ENCODE measurements around the gene ZNF740.
A peak's percentile ranks its signal among the peaks of the same experiment; 100 is the strongest.

The ZNF740 gene, protein sequence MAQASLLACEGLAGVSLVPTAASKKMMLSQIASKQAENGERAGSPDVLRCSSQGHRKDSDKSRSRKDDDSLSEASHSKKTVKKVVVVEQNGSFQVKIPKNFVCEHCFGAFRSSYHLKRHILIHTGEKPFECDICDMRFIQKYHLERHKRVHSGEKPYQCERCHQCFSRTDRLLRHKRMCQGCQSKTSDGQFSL

GRCh38 chr12:53180220-53180930 lies at the start of gene ZNF740, which contains the start of gene CSAD:
TSS of gene ZNF740 (plus strand) at chr12:53180722. CDS start at chr12:53181984, 1,262 bp downstream.
TSS of gene CSAD (minus strand) at chr12:53180925. CDS start at chr12:53173470, 7,455 bp downstream.
- Histone ChIP-seq H3K4me1 (ENCODE audit: control insufficient read depth, insufficient read depth, low read length) (peaks cover 17% of the 10 kb centered on the region), H3K9ac (ENCODE audit: low read depth, low read length) (peak within 1 kb of the TSS; percentile 71), H3K9me3 (ENCODE audit: control insufficient read depth, insufficient read depth, low read length) (no peaks in the 10 kb centered on the region), H3K27ac (ENCODE audit: low read depth, low read length) (peak within 1 kb of the TSS; percentile 97), H3K36me3 (ENCODE audit: control insufficient read depth, insufficient read depth, low read length) (peaks cover 32% of the 10 kb centered on the region), H3K4me3 (ENCODE audit: low read depth, low read length) (peak within 1 kb of the TSS; percentile 97), H3K27me3 (ENCODE audit: control insufficient read depth, insufficient read depth, low read length) (peaks cover 42% of the 10 kb centered on the region)

- H3K27me3 ChIP-seq (ENCODE audit: control insufficient read depth, insufficient read depth, low read length), result no peaks in the 10 kb centered on the region
- no peak overlapping the region for H3K9ac ChIP-seq (ENCODE audit: low read depth, low read length)
Observed at GRCh38 chr12:53131844-53132243, 48.7 kb upstream of the ZNF740 start.

DNA sequence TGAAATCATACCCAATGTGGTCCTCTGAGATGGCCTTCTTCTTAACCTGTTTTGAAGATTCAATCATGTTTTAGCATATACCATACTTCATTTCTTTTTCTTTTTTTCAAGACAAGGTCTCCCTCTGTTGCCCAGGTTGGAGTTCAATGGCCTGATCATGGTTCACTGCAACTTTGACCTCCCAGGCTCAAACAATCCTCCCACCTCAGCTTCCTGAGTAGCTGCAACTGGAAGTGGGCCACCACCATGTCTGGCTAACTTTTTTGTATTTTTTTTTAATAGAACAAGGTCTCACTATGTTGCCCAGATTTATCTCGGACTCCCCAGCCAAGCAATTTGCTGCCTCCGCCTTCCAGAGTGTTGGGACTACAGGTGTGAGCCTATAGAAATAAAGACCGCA lies 46.8 kb upstream of the ZNF740 start:
- no peaks in the 10 kb centered on the region for H3K27me3 ChIP-seq (ENCODE audit: control insufficient read depth, insufficient read depth, low read length)
- no peak overlapping the region for H3K4me3 ChIP-seq (ENCODE audit: low read depth, low read length)
- H3K27ac ChIP-seq (ENCODE audit: low read depth, low read length), result no peak overlapping the region
- H3K36me3 ChIP-seq (ENCODE audit: control insufficient read depth, insufficient read depth, low read length), result no peaks in the 10 kb centered on the region
- no peaks in the 10 kb centered on the region for H3K4me1 ChIP-seq (ENCODE audit: control insufficient read depth, insufficient read depth, low read length)
- no peak overlapping the region for H3K9ac ChIP-seq (ENCODE audit: low read depth, low read length)
- peaks cover 3% of the 10 kb centered on the region; the same call in 1 of the 2 replicates for H3K9me3 ChIP-seq (ENCODE audit: control insufficient read depth, insufficient read depth, low read length)

More at GRCh38 chr12:53131844-53132243, 48.7 kb upstream of the ZNF740 start:
- H3K4me3 ChIP-seq (ENCODE audit: low read depth, low read length), result no peak overlapping the region
- H3K36me3 ChIP-seq (ENCODE audit: control insufficient read depth, insufficient read depth, low read length), result no peaks in the 10 kb centered on the region
- no peaks in the 10 kb centered on the region for H3K4me1 ChIP-seq (ENCODE audit: control insufficient read depth, insufficient read depth, low read length)
- H3K27ac ChIP-seq (ENCODE audit: low read depth, low read length), result no peak overlapping the region
- no peaks in the 10 kb centered on the region for H3K9me3 ChIP-seq (ENCODE audit: control insufficient read depth, insufficient read depth, low read length)

GRCh38 chr12:53143355-53143754 lies 37.2 kb upstream of the ZNF740 start:
- no peaks in the 10 kb centered on the region for H3K27me3 ChIP-seq (ENCODE audit: control insufficient read depth, insufficient read depth, low read length)
- H3K36me3 ChIP-seq (ENCODE audit: control insufficient read depth, insufficient read depth, low read length), result no peaks in the 10 kb centered on the region
- H3K4me3 ChIP-seq (ENCODE audit: low read depth, low read length), result no peak overlapping the region
- peaks cover 9% of the 10 kb centered on the region for H3K9me3 ChIP-seq (ENCODE audit: control insufficient read depth, insufficient read depth, low read length)
- H3K4me1 ChIP-seq (ENCODE audit: control insufficient read depth, insufficient read depth, low read length), result no peaks in the 10 kb centered on the region
- H3K27ac ChIP-seq (ENCODE audit: low read depth, low read length), result no peak overlapping the region
- no peak overlapping the region for H3K9ac ChIP-seq (ENCODE audit: low read depth, low read length)

- H3K9me3 ChIP-seq (ENCODE audit: control insufficient read depth, insufficient read depth, low read length), result 0 out of 2 replicates have a peak, but pooled peaks cover 6% of the 10 kb centered on the region
- H3K9ac ChIP-seq (ENCODE audit: low read depth, low read length), result no peak overlapping the region
- H3K27me3 ChIP-seq (ENCODE audit: control insufficient read depth, insufficient read depth, low read length), result no peaks in the 10 kb centered on the region
- H3K36me3 ChIP-seq (ENCODE audit: control insufficient read depth, insufficient read depth, low read length), result no peaks in the 10 kb centered on the region
- H3K4me1 ChIP-seq (ENCODE audit: control insufficient read depth, insufficient read depth, low read length), result no peaks in the 10 kb centered on the region
- no peak overlapping the region for H3K4me3 ChIP-seq (ENCODE audit: low read depth, low read length)
- no peak overlapping the region for H3K27ac ChIP-seq (ENCODE audit: low read depth, low read length)
Observed at GRCh38 chr12:53145383-53146260, 34.9 kb upstream of the ZNF740 start.

DNA sequence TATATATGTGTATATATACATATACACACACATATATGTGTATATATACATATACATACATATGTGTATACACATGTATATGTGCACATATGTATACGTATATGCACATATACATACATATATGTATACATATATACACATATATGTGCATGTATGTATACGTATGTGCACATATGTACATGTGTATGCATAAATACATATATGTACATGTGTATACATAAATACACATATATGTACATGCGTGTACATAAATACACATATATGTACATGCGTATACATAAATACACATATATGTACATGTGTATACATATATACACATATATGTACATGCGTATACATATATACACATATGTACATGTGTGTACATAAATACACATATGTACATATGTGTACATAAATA lies 33.3 kb upstream of the ZNF740 start:
- Histone ChIP-seq H3K36me3 (ENCODE audit: control insufficient read depth, insufficient read depth, low read length) (no peaks in the 10 kb centered on the region), H3K27me3 (ENCODE audit: control insufficient read depth, insufficient read depth, low read length) (no peaks in the 10 kb centered on the region), H3K27ac (ENCODE audit: low read depth, low read length) (no peak overlapping the region), H3K4me3 (ENCODE audit: low read depth, low read length) (no peak overlapping the region), H3K4me1 (ENCODE audit: control insufficient read depth, insufficient read depth, low read length) (no peaks in the 10 kb centered on the region), H3K9me3 (ENCODE audit: control insufficient read depth, insufficient read depth, low read length) (0 out of 2 replicates have a peak, but pooled peaks cover 6% of the 10 kb centered on the region), H3K9ac (ENCODE audit: low read depth, low read length) (no peak overlapping the region)

GRCh38 chr12:53147653-53148052 lies 32.9 kb upstream of the ZNF740 start:
- Histone ChIP-seq H3K9ac (ENCODE audit: low read depth, low read length) (no peak overlapping the region), H3K9me3 (ENCODE audit: control insufficient read depth, insufficient read depth, low read length) (0 out of 2 replicates have a peak, but pooled peaks cover 6% of the 10 kb centered on the region), H3K4me3 (ENCODE audit: low read depth, low read length) (no peak overlapping the region), H3K36me3 (ENCODE audit: control insufficient read depth, insufficient read depth, low read length) (no peaks in the 10 kb centered on the region), H3K27ac (ENCODE audit: low read depth, low read length) (no peak overlapping the region), H3K4me1 (ENCODE audit: control insufficient read depth, insufficient read depth, low read length) (no peaks in the 10 kb centered on the region), H3K27me3 (ENCODE audit: control insufficient read depth, insufficient read depth, low read length) (no peaks in the 10 kb centered on the region)

GRCh38 chr12:53151039-53151438 lies 29.5 kb upstream of the ZNF740 start:
- Histone ChIP-seq H3K4me3 (ENCODE audit: low read depth, low read length) (no peak overlapping the region), H3K9me3 (ENCODE audit: control insufficient read depth, insufficient read depth, low read length) (0 out of 2 replicates have a peak, but pooled peaks cover 6% of the 10 kb centered on the region), H3K9ac (ENCODE audit: low read depth, low read length) (no peak overlapping the region), H3K27me3 (ENCODE audit: control insufficient read depth, insufficient read depth, low read length) (no peaks in the 10 kb centered on the region), H3K36me3 (ENCODE audit: control insufficient read depth, insufficient read depth, low read length) (no peaks in the 10 kb centered on the region), H3K27ac (ENCODE audit: low read depth, low read length) (no peak overlapping the region), H3K4me1 (ENCODE audit: control insufficient read depth, insufficient read depth, low read length) (no peaks in the 10 kb centered on the region)

DNA sequence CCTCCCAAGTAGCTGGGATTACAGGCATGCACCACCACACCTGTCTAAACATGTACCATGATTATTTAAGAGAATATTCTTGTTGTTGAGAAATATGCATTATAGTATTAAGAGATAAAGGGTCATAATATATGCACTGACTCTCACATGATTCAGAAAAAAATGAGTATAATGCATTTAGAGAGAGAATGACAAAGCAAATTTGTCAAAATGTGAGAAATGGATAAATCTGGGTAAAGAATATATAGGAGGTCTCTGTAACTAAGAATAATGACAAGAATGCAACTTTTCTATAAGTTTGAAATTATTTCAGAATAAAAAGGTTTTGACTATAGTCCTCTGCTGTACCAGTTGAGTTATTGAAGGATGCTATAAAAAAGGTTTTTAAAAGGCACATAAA lies 28.1 kb upstream of the ZNF740 start:
- Histone ChIP-seq H3K9ac (ENCODE audit: low read depth, low read length) (no peak overlapping the region), H3K9me3 (ENCODE audit: control insufficient read depth, insufficient read depth, low read length) (0 out of 2 replicates have a peak, but pooled peaks cover 3% of the 10 kb centered on the region), H3K36me3 (ENCODE audit: control insufficient read depth, insufficient read depth, low read length) (no peaks in the 10 kb centered on the region), H3K27me3 (ENCODE audit: control insufficient read depth, insufficient read depth, low read length) (no peaks in the 10 kb centered on the region), H3K4me1 (ENCODE audit: control insufficient read depth, insufficient read depth, low read length) (no peaks in the 10 kb centered on the region), H3K27ac (ENCODE audit: low read depth, low read length) (no peak overlapping the region), H3K4me3 (ENCODE audit: low read depth, low read length) (no peak overlapping the region)

- Histone ChIP-seq H3K4me3 (ENCODE audit: low read depth, low read length) (peak overlapping the region; percentile 18; the same call in 1 of the 2 replicates), H3K9me3 (ENCODE audit: control insufficient read depth, insufficient read depth, low read length) (no peaks in the 10 kb centered on the region), H3K27me3 (ENCODE audit: control insufficient read depth, insufficient read depth, low read length) (peaks cover 22% of the 10 kb centered on the region), H3K27ac (ENCODE audit: low read depth, low read length) (no peak overlapping the region), H3K4me1 (ENCODE audit: control insufficient read depth, insufficient read depth, low read length) (peaks cover 4% of the 10 kb centered on the region; the same call in 1 of the 2 replicates), H3K9ac (ENCODE audit: low read depth, low read length) (no peak overlapping the region), H3K36me3 (ENCODE audit: control insufficient read depth, insufficient read depth, low read length) (no peaks in the 10 kb centered on the region)
Observed at GRCh38 chr12:53159195-53159839, 21.2 kb upstream of the ZNF740 start.

All from HUES48 (cell line).